CD4-positive, alpha-beta T cell treated with Interleukin-4 for 4 hours (primary cell): ENCODE measurements around the gene TGFBR3L.
"Not testable (repeated sequence)": the region's sequence is repeated elsewhere in the genome, so short reads cannot be mapped to it uniquely, and the experiment has no call there.

Source experiments
- DNase-seq: peaks from one replicate; pipeline ENCODE4 v3.0.0-alpha.2; 2020

TGFBR3L gene

GRCh38 chr19:7881910-7882309 is 32.7 kb upstream of the TGFBR3L start:
- DNase-seq = no peak

- no peak for DNase-seq
Measured at GRCh38 chr19:7883105-7883504, 31.5 kb upstream of the TGFBR3L start.

GRCh38 chr19:7883796-7884570 is 30.6 kb upstream of the TGFBR3L start:
- DNase-seq = no peak

GRCh38 chr19:7885818-7886217 is 28.8 kb upstream of the TGFBR3L start:
- DNase-seq = no peak

- no peak for DNase-seq
Measured at GRCh38 chr19:7887408-7888144, 27.1 kb upstream of the TGFBR3L start.

- DNase-seq = no peak
Measured at GRCh38 chr19:7888145-7888825, 26.3 kb upstream of the TGFBR3L start, which contains the start of gene LRRC8E. TSS of gene LRRC8E (plus strand) at chr19:7888510. CDS start at chr19:7895604, 7,094 bp downstream.

GRCh38 chr19:7888826-7889217 is 25.8 kb upstream of the TGFBR3L start:
- no peak for DNase-seq

GRCh38 chr19:7893362-7894101 is 21.1 kb upstream of the TGFBR3L start:
- not testable (repeated sequence) for DNase-seq

- no peak for DNase-seq
Measured at GRCh38 chr19:7894612-7895309, 19.9 kb upstream of the TGFBR3L start.

GRCh38 chr19:7895565-7895964 is 19.1 kb upstream of the TGFBR3L start:
- no peak for DNase-seq

- DNase-seq = no peak
Measured at GRCh38 chr19:7897292-7897691, 17.3 kb upstream of the TGFBR3L start.

GRCh38 chr19:7898967-7899366 is 15.7 kb upstream of the TGFBR3L start:
- DNase-seq = no peak

- DNase-seq = no peak
Measured at GRCh38 chr19:7899751-7900378, 14.8 kb upstream of the TGFBR3L start.

- no peak for DNase-seq
Measured at GRCh38 chr19:7900401-7900870, 14.2 kb upstream of the TGFBR3L start.

GRCh38 chr19:7900931-7901330 is 13.7 kb upstream of the TGFBR3L start:
- DNase-seq = no peak

GRCh38 chr19:7901337-7901736 is 13.3 kb upstream of the TGFBR3L start:
- no peak for DNase-seq

GRCh38 chr19:7902796-7903243 is 11.8 kb upstream of the TGFBR3L start:
- no peak for DNase-seq

- DNase-seq = peak; percentile 99
Measured at GRCh38 chr19:7903244-7904073, 11.2 kb upstream of the TGFBR3L start, which contains the start of gene MAP2K7. TSS of gene MAP2K7 (plus strand) at chr19:7903877. CDS start at chr19:7903945, 68 bp downstream.

- DNase-seq = peak; percentile 67
Measured at GRCh38 chr19:7904074-7905020, 10.3 kb upstream of the TGFBR3L start.
